Fibroblast of the conjunctiva (primary cell): Measurements from ENCODE around the gene TMEM94.

Source experiments
- DNase-seq: peaks from one replicate; pipeline ENCODE4 v3.0.0-alpha.2; 2010; ENCODE audit warnings: low read depth

Gene TMEM94

DNA sequence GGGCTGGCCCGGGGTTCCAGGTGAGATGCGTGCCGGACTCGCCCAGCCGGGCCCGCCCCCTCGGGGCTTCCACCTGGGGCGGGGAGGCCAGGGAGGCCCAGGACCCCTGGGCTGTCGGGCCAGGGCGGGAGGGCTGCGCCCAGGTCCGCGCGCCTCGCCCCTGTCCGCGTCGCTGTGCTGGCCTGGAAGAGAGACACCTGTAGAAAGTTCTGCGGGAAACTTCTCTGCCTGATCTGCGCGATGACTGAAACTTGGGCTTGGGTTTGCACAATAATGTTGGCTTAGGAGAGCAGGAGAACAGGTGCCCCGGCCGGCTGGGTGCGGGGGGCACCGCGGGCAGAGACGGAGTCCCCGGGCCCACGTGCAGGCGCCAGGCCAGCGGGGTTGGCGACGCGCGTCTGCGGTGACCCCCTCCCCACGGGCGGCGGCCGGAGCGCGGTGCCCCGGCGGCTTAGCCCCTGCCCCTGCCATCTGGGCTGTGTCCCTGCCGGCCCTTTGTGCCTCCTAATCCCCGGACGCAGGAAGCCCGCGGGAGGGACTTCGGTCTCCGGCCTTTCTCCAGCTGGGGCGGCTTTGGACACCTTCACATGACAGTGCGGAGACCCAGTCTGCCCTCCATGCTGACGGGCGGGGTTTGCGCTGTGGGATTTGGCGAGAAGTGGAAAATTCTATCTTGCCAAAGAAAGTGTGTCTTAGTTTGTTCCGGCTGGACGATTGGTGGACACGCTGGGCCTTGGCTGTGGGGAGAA lies 69.5 kb downstream of the TMEM94 start:
- DNase-seq, result no peak

DNA sequence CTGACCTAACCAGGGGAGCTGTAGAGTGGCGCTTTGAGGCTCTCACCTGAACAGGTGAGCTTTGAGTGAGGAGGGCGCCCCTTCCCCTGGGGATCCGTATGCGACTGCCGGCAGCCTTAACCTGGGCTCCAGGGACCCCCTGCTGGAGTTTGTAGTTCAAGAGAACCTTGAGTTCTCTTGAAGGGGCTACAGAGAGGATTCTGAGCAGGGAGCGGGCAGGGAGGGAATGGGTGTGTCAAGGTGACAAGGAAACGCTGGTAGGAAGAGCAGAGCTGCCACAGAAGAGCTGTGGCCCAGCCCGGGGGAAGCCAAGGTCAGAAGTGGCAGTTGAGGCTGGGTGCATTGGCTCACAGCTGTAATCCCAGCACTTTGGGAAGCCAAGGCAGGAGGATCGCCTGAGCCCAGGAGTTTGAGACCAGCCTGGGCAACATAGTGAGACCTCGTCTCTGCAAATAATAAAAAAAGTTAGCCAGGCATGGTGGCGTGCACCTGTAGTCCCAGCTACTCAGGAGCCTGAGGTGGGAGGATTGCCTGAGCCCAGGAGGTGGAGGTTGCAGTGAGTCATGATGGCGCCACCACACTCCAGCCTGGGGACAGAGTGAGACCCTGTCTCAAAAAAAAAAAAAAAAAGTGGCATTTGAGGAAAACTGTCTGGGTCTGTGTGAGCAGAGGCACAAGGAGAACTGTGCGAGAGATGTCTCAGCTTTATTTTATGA lies 70.3 kb downstream of the TMEM94 start:
- DNase-seq, result no peak

DNA sequence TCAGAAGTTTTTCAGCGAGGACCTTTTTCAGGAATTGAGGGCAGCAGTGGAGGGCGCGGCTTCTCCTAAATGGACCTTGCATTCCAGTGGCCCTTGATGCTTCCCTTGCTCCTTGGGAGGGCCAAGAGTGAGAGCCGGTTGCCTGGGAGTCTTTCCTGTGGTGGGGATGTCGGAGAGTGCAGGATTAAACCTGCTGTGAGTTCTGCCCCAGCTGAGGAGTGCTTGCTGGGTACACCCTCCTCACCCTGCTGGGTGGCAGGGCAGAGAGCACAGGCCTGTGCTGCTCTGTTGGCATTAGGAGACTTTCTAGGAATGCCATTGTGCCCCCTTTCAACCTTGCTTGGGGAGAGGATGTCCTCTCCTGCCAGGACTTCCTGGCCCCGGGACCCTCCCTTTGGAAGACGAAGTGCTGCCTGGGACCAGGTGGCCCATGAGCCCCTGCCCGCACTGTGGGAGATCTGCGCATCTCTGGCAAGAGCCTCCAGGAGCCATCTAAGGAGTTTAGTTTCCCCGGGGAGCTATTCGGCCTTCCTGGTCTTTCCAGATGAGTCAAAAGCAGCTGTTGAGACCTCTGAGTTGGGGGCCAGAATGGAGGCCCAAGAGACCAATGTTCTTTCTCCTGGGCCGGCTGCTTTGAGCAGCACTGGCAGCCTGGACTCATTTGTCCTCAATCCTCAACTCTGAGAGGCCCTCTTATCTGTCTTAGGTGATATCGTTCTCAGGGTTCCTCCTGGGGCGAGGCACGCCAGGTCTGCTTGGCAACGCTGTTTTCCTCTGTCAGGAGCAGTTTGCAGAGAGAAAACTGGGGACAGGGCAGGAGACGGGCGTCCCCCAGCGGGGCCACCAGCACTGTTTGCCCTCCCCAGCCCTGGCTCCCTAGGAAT lies 74.6 kb downstream of the TMEM94 start:
- no peak for DNase-seq

DNA sequence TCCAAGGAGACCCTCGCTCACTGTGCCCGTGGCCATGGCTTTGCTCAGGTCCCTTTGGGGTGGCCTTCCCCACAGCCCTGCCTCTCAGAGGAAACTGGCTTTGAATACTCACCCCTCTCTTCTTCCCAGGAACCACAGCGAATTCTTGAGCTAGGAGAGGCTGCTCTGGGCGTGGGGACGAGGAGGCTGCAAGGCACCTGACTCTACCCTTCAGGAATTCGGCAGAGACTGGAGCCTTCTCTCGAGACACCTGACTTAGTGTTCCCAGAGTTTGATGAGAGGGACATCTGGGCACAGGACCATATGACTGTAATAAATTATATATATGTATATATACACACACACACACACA lies 75.3 kb downstream of the TMEM94 start:
- no peak for DNase-seq

DNA sequence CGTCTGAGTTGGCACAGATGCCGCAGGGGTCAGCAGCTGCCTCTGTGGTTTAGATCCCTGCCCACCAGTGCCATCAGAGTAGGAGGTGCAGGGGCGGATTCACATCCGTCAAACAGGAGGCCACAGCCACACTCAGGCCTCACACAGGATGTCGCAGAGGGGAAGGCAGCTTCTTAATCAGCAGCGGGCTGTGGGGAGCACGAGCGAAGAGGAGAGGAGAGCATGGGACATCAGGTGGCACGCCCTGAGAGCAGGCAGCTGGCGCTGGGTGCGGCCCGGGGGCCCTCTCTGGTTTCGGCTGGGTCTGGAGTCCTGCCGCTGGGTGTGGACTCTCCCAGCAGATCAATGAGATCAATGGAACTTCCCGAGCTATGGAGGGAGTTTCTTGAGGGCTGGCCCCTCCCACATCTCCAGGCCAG lies 78.7 kb downstream of the TMEM94 start:
- DNase-seq, result no peak

DNA sequence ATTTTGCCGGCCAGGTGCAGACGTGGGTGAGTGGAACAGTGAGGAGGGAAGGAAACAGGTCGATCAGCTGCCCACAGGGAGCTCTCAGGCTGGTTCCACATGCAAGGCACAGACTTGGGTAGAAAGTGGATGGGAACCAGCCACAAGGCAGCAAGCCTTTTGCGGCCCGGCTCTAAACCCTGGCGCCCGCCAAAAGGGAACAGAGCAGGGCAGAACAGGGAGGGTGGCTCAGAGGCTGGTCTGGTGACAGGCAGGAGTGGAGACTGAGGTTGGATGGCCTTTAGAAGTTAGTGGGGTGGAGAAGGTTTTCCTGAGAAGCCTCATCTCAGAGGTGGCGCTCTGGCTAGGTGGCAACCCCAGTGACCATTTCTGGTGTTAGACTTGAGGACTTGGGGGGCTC lies 79.4 kb downstream of the TMEM94 start:
- DNase-seq, result no peak

DNA sequence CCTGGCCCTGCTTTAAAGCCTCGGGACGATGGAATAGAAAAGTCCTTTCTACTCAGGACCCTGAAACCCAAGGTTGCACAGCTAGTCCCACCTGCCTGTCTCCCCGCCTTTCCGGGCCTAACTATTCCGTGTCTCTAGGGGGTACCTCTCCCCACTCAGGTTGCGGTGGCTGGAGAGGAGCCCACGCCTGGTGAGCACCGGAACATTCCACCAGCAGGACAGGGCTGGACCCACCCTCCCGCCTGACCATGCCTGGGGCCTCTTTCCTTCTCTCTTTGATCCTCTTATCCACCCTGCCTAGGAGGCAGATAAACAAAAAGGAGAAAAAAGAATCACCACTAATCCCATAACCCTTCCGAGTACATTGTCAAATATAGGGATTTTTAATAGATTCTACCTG lies 79.9 kb downstream of the TMEM94 start:
- DNase-seq, result no peak

DNA sequence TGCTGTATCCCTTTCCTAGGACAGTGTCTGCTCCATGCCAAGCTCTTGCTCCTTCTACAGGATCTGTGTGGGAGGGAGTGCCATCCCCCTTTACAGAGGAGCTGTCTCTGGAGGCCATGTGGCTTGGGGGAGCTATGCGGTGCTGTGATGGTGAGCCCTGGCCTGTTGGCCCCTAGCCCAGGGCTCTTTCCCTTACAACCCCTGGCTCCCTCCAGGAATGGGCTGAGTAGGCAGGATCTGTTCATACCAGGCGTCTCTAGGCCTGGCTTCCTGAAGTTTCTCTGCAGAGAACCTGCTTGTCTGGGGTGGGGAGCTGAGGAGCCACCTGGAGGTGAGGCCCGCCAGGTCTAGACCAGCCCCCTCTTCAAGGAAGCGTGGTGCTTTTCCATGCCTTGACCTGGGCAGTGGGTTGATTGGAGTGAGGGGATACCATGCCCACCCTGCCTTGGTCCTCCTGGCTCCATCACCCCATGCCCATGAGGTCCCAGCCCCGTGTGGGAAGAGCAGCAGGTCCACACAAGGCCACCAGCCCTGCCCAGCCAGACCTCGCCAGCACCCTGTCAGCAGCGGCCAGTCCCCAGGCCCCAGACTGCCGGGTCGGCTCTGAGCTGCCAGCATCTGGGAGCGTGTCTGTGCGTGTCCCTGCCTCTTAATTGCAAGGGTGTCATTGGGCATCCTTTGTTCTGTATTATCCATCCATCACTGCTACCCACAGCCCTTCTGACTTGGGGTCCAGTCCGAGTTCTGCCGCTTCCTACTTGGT lies 83.7 kb downstream of the TMEM94 start:
- DNase-seq, result no peak

DNA sequence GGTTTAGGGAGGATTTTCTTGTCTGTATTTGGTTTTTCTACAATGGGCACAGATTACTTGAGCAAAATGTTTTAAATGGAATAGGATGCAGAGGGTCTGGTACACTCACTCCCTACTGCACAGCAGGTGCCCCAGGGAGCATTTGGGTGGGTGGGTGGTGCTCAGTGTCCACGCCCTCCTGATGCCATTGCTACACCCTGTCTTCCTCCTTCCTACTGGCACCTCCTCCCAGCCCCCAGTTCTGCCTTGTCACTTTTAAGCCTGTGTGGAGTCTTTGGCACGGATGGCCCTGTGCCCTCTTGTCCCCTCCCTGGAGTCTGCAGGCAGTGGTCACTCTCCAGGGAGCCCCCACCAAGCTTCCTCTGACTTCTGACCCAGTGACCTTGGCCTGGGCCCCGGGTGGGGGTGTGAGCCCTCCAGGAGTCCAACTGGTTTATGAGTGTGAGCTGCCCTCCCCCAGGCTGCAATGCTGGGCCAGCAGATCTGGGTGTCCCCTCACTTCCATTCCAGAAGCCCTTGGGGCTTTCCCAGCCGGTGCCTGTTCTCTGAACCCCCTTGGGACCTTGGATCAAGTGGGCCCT lies 84.6 kb downstream of the TMEM94 start:
- DNase-seq, result no peak

DNA sequence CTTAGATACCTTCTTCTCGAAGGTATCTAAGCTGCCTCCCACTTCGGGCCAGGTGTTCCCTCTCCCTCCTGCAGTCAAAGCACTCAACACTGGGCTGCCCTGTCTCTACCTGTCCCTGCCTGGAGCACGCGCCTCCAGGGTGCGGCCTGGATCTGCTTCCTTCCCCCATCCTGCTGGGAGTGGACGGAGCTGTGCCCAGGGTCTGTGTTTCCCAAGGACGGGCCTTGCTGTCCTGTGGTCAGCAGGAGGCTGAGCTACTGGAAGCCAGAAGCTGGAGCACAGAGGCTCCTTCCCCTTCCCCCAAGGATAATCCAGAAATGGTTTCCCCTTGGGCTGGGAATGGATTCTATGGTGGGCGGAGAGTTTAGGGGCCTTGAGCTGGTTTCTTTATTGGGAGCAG lies 85.8 kb downstream of the TMEM94 start:
- no peak for DNase-seq

DNA sequence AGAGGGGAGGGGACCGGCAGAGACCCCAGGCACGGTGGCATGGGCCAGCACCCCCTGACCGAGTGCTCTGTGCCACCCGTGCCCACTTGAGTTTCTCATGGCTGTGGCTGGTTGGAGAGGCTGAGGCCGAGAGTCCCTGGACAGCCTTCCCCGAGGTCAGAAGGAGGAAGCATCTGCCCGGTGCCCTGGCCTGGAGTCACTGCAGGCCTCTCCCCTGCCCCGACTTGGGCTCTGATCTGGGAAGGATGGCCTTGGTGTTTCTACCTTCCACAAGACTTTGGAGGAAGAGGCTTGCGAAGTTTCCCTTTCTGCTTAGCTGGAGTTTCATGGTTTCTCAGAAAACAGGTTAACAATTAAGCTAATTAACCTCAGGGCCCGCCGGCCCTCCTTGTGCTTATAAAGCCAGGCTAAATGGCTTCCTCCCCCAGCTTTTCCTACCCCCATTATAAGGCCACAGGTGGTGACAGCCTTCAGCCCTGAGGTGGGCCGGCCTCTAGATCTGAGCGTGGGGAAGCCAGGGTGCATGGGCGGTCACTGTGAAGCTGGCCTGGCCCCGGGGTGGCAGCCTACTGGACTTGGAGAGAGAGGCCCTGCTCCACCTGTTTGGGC lies 86.4 kb downstream of the TMEM94 start:
- no peak for DNase-seq

DNA sequence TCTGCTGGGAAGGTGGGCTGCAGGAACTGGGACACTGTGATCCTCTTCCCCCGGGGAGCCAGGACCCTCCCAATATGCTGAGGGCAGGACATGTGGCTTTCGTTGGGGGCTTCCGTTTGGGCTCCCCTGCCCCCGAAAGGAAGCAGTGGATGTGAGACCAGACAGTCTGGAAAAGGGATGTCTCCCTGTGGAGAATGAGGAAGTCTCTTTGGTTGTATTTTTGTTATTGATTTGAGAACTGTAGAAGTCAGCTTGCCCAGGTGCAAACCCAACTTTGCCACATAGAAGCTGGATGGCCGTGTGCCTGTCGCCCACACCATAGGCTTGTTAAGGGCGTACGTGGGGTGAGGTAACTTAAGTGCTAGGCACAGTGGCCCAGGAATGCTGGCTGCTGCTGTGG lies 87.8 kb downstream of the TMEM94 start:
- no peak for DNase-seq

DNA sequence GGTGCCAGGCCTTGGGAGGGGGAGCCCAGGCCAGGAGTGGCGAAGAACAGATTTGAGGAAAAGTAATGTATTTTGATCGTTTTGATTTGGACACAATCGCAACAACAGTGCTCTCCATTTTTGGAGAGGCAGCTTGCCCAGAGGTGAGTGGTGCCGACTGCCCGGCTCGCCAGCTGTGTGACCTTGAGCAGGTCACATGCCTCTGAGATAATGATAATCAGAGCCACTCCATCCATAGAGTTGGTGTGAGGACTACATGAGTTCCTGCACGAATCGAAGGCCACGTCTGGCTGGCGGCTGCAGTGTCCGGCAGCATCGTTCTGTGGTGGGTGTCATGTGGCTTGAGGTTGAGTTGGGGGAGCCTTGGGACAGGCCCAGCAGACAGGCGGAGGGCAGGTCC lies 89.7 kb downstream of the TMEM94 start:
- no peak for DNase-seq

DNA sequence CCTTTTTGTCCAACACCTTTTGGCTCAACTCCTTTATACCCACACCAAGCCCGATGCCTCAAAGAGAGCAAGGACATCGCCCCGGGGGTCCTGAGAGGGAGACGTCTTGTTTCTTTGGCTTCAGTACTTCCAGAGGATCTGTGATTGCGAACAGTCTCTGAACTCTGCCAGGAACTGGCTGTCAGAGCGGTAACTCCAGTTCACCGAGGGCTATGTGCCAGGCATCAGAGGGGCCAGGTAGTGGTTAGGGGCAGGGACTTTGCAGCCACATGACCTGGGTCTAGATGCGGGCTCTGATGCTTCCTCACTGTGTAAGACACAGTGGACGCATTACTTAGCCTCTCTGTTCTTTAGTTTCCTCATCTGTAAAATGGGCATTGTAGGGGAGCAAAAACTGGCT lies 90.7 kb downstream of the TMEM94 start:
- DNase-seq, result no peak

DNA sequence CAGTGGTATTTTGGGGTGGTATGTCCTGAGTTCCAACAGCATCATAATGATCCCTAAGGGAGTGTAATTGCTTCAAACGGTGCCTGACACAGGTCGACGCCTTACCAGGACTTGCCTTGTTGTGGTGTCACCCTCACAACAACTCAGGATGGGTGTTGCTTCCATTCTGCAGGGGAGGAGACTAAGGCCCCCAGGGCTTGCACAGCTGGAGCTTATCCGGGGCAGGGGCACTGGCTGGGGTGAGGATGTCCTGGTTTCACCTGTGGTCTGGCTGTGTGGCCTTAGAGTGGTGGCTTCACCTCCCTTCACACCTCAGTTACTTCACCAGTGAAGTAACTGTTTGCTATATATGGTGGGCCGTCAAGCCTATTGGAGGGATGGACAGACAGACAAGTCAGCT lies 92.4 kb downstream of the TMEM94 start:
- DNase-seq, result no peak
